Erythroblast (primary cell): ENCODE measurements around the gene CFP.
"Not testable (repeated sequence)": the region's sequence is repeated elsewhere in the genome, so short reads cannot be mapped to it uniquely, and the experiment has no call there.

Source experiments
- GATA1 ChIP-seq: IDR thresholded peaks from 2 replicates; pipeline ENCODE4 v1.6.1; 2011; ENCODE audit warnings: low read depth, mild to moderate bottlenecking, control low read depth, low read length, moderate library complexity
- POLR2A ChIP-seq: IDR thresholded peaks from 2 replicates; pipeline ENCODE4 v1.6.1; 2011; ENCODE audit warnings: mild to moderate bottlenecking, low read length

GRCh38 chrX:47675959-47676859 lies 46.5 kb upstream of the CFP start:
- TF ChIP-seq POLR2A: peak; percentile 20
- not testable (repeated sequence) for TF ChIP-seq GATA1
